ENCODE results near the gene MDP1. TPM values are rescaled to one million over a fixed set of nuclear protein-coding genes. Genes with fewer than 3 reads are reported as not detected.

MDP1 gene
- total RNA-seq, 6 experiments from 2014 or later = 9.8 to 14.4 (median 12.3) TPM

GRCh38 chr14:24253936-24254335, 38.1 kb upstream of the MDP1 start:
- Mint-ChIP-seq H3K27me3 (ENCODE audit: insufficient read depth) (peaks cover 6% of the 10 kb centered on the region; the same call in 1 of the 2 replicates), H3K27ac (no peak overlapping the region), H3K36me3 (ENCODE audit: low read depth) (no peaks in the 10 kb centered on the region), H3K9me3 (no peaks in the 10 kb centered on the region), H3K4me1 (ENCODE audit: low read depth) (peaks cover 18% of the 10 kb centered on the region), H3K4me3 (no peak overlapping the region)
- no peak for TF ChIP-seq CTCF (IDR thresholded peaks at IDR 0.05)
- no peak for DNase-seq

GRCh38 chr14:24252289-24253124, 36.6 kb upstream of the MDP1 start:
- peak overlapping the region; percentile 27; the same call in 1 of the 2 replicates for H3K27ac Mint-ChIP-seq
- H3K36me3 Mint-ChIP-seq (ENCODE audit: low read depth) = no peaks in the 10 kb centered on the region
- peaks cover 13% of the 10 kb centered on the region for H3K4me1 Mint-ChIP-seq (ENCODE audit: low read depth)
- no peak overlapping the region for H3K4me3 Mint-ChIP-seq
- DNase-seq = no peak
- no peak for TF ChIP-seq CTCF (IDR thresholded peaks at IDR 0.05)
- peaks cover 6% of the 10 kb centered on the region; the same call in 1 of the 2 replicates for H3K27me3 Mint-ChIP-seq (ENCODE audit: insufficient read depth)
- H3K9me3 Mint-ChIP-seq = no peaks in the 10 kb centered on the region

GRCh38 chr14:24251880-24252288, 36.0 kb upstream of the MDP1 start:
- peak; percentile 43 for TF ChIP-seq CTCF (IDR thresholded peaks at IDR 0.05)
- peak; percentile 38 for DNase-seq
- no peaks in the 10 kb centered on the region for H3K36me3 Mint-ChIP-seq (ENCODE audit: low read depth)
- H3K4me3 Mint-ChIP-seq = no peak overlapping the region
- peaks cover 15% of the 10 kb centered on the region for H3K4me1 Mint-ChIP-seq (ENCODE audit: low read depth)
- H3K27ac Mint-ChIP-seq = peak overlapping the region; percentile 27
- H3K9me3 Mint-ChIP-seq = no peaks in the 10 kb centered on the region
- H3K27me3 Mint-ChIP-seq (ENCODE audit: insufficient read depth) = peaks cover 6% of the 10 kb centered on the region; the same call in 1 of the 2 replicates

- TF ChIP-seq CTCF (IDR thresholded peaks at IDR 0.05) = no peak
- H3K9me3 Mint-ChIP-seq = no peaks in the 10 kb centered on the region
- no peaks in the 10 kb centered on the region for H3K36me3 Mint-ChIP-seq (ENCODE audit: low read depth)
- H3K4me3 Mint-ChIP-seq = no peak overlapping the region
- DNase-seq = no peak
- peaks cover 6% of the 10 kb centered on the region; the same call in 1 of the 2 replicates for H3K27me3 Mint-ChIP-seq (ENCODE audit: insufficient read depth)
- peaks cover 17% of the 10 kb centered on the region for H3K4me1 Mint-ChIP-seq (ENCODE audit: low read depth)
- 0 out of 2 replicates have a peak overlapping the region, but pooled peaks have one; percentile 1 for H3K27ac Mint-ChIP-seq
Measured at GRCh38 chr14:24250354-24250753, 34.5 kb upstream of the MDP1 start.

GRCh38 chr14:24249230-24250021, 33.6 kb upstream of the MDP1 start:
- no peak for TF ChIP-seq CTCF (IDR thresholded peaks at IDR 0.05)
- no peak for DNase-seq
- Mint-ChIP-seq H3K4me3 (no peak overlapping the region), H3K4me1 (ENCODE audit: low read depth) (peaks cover 22% of the 10 kb centered on the region), H3K27ac (no peak overlapping the region), H3K27me3 (ENCODE audit: insufficient read depth) (peaks cover 4% of the 10 kb centered on the region; the same call in 1 of the 2 replicates), H3K9me3 (no peaks in the 10 kb centered on the region), H3K36me3 (ENCODE audit: low read depth) (no peaks in the 10 kb centered on the region)
